A673 (cell line): ENCODE results near the gene LSM4.

Experiments used
- EZH2 ChIP-seq: fragments of 200-600 bp; sonication (generic); IDR thresholded peaks from 2 replicates; pipeline ENCODE4 v1.6.1; 2017; ENCODE audit warnings: borderline replicate concordance, low read depth, mild to moderate bottlenecking, mixed read lengths, antibody characterized with exemption, low read length; ENCODE audit not compliant: poor library complexity, severe bottlenecking
- TF ChIP-seq, protein P1 (sequence below): fragments of 300-800, 200-600 bp; sonication (generic); conservative IDR thresholded peaks from 2 replicates; pipeline ENCODE4 v1.5.1; 2017; ENCODE audit warnings: low read depth, mild to moderate bottlenecking, antibody characterized with exemption, low read length, moderate library complexity, mixed read lengths

DNA sequence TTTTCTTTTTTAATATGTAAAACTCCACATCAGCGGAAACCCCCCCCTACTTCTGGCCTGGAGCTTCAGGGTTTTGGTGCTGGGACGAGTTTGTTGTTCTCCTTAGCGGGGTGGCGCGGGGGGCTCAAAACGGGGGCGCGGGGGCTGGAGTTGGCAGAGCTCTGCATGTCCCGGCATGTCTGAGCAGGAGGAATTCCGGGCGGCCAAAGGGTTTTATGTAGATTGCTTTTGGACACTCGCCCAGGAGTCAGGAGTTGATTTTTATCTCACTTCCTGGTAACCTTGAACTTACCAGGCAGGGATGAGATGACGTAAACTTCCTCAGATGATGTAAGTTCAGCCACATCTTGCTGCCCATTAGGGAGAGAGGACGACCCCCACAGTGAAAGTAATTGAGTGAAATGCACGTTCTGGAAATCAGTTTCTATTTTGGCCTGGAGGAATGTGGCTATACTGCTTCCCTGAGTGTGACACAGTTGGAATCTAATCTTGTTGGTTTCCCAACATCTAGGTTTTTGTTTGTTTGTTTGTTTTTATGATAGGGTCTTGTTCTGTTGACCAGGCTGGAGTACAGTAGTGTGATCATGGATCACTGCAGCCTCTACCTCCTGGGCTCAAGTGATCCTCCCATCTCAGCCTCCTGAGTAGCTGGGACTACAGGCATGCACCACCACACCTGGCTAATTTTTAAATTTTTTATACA is 42.1 kb upstream of the LSM4 start:
- TF ChIP-seq, protein P1, sequence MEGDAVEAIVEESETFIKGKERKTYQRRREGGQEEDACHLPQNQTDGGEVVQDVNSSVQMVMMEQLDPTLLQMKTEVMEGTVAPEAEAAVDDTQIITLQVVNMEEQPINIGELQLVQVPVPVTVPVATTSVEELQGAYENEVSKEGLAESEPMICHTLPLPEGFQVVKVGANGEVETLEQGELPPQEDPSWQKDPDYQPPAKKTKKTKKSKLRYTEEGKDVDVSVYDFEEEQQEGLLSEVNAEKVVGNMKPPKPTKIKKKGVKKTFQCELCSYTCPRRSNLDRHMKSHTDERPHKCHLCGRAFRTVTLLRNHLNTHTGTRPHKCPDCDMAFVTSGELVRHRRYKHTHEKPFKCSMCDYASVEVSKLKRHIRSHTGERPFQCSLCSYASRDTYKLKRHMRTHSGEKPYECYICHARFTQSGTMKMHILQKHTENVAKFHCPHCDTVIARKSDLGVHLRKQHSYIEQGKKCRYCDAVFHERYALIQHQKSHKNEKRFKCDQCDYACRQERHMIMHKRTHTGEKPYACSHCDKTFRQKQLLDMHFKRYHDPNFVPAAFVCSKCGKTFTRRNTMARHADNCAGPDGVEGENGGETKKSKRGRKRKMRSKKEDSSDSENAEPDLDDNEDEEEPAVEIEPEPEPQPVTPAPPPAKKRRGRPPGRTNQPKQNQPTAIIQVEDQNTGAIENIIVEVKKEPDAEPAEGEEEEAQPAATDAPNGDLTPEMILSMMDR: no peak
- TF ChIP-seq EZH2: no peak
